ENCODE data around the gene KLHDC8A.
"Not testable (repeated sequence)": the region's sequence is repeated elsewhere in the genome, so short reads cannot be mapped to it uniquely, and the experiment has no call there.

The KLHDC8A gene

GRCh38 chr1:205356440-205357139 lies at the start of gene KLHDC8A:
TSS of gene KLHDC8A (minus strand) at chr1:205356922. CDS start at chr1:205343604, 13,318 bp downstream.
- DNase-seq (ENCODE audit: extremely low read depth in 1 of 2, low read depth in 1 of 2): no peak

GRCh38 chr1:205406252-205406651 lies 49.5 kb upstream of the KLHDC8A start:
- not testable (repeated sequence) for DNase-seq (ENCODE audit: extremely low read depth in 1 of 2, low read depth in 1 of 2)

DNA sequence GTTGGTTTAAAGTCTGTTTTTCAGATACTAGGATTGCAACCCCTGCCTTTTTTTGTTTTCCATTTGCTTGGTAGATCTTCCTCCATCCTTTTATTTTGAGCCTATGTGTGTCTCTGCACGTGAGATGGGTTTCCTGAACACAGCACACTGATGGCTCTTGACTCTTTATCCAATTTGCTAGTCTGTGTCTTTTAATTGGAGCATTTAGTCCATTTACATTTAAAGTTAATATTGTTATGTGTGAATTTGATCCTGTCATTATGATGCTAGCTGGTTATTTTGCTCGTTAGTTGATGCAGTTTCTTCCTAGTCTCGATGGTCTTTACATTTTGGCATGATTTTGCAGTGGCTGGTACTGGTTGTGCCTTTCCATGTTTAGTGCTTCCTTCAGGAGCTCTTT lies 47.8 kb upstream of the KLHDC8A start:
- DNase-seq (ENCODE audit: extremely low read depth in 1 of 2, low read depth in 1 of 2): not testable (repeated sequence)

DNA sequence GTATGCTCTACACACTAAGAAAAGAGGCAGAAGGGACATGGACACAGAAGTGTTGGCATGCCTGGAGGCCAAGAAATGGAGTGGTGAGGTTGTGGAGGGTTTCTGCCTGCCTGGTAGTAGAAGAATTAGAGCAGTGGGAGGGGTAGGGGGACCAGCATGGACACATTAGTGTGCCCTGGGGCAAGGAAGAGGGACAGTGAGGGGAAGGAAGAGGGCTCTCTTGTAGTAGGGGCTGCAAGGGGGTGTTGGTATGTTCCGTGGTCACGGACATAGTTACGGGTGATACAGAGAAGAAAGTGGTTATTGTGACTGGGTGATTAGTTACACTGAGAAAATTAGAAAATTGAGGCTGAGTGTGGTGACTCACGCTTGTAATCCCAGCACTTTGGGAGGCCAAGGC lies 41.9 kb upstream of the KLHDC8A start:
- no peak for DNase-seq (ENCODE audit: extremely low read depth in 1 of 2, low read depth in 1 of 2)

GRCh38 chr1:205396967-205397616 lies 40.4 kb upstream of the KLHDC8A start:
- no peak for DNase-seq (ENCODE audit: extremely low read depth in 1 of 2, low read depth in 1 of 2)

- no peak for DNase-seq (ENCODE audit: extremely low read depth in 1 of 2, low read depth in 1 of 2)
Observed at GRCh38 chr1:205395616-205396015, 38.9 kb upstream of the KLHDC8A start.

- DNase-seq (ENCODE audit: extremely low read depth in 1 of 2, low read depth in 1 of 2): no peak
Observed at GRCh38 chr1:205392650-205393049, 35.9 kb upstream of the KLHDC8A start.

GRCh38 chr1:205391386-205391785 lies 34.7 kb upstream of the KLHDC8A start:
- no peak for DNase-seq (ENCODE audit: extremely low read depth in 1 of 2, low read depth in 1 of 2)

GRCh38 chr1:205387845-205388244 lies 31.1 kb upstream of the KLHDC8A start:
- DNase-seq (ENCODE audit: extremely low read depth in 1 of 2, low read depth in 1 of 2): no peak

DNA sequence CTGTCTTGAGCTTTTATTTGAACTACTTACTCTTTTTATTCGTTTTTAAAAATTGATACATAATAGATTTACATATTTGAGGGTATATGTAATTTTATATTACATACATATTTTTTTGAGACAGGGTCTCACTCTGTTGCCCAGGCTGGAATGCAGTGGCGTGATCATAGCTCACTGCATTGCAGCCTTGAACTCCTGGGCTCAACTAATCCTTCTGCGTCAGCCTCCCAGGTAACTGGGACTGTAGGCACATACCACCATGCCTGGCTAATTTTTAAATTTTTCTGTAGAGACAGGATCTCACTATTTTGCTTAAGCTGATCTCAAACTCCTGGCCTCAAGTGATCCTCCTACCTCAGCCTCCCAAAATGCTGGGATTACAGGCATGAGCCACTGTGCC lies 26.3 kb upstream of the KLHDC8A start:
- not testable (repeated sequence) for DNase-seq (ENCODE audit: extremely low read depth in 1 of 2, low read depth in 1 of 2)

GRCh38 chr1:205382561-205382960 lies 25.8 kb upstream of the KLHDC8A start:
- no peak for DNase-seq (ENCODE audit: extremely low read depth in 1 of 2, low read depth in 1 of 2)

- DNase-seq (ENCODE audit: extremely low read depth in 1 of 2, low read depth in 1 of 2): no peak
Observed at GRCh38 chr1:205381305-205381704, 24.6 kb upstream of the KLHDC8A start.

DNA sequence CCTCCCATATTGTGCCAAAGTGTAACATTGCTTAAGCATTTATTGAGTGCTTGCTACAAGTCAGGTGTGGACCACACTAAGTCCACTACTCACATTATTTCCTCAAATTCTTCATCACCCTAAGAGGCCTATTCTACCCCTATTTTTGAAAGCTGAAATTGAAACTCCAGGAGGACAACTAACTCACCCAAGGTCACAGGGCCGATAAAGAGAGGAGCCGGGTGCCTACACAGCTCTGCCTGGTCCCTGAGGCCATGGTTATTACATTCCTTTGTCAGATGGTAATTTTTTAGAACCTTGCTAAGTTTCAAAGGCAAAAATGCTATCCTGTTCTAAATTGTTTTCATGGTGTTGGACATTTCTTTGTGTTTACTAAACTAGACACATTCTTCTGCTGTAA lies 24.2 kb upstream of the KLHDC8A start:
- no peak for DNase-seq (ENCODE audit: extremely low read depth in 1 of 2, low read depth in 1 of 2)

- no peak for DNase-seq (ENCODE audit: extremely low read depth in 1 of 2, low read depth in 1 of 2)
Observed at GRCh38 chr1:205379056-205379455, 22.3 kb upstream of the KLHDC8A start.

DNA sequence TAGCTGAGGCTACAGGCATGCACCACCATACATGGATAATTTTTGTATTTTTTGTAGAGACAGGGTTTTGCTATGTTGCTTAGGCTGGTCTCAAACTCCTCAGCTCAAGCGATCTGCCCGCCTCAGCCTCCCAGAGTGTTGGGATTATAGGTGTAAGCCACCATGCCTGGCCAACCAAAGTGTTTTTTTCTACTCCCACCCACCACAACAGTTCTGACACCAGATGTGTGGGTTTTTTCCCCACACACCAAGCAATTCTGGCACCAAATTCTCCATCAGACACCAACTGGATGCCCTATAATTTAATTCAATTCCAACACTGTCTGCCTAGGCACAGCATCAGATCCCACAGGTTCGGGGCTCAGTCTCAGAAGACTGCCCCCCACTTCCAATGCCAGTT lies 20.6 kb upstream of the KLHDC8A start:
- no peak for DNase-seq (ENCODE audit: extremely low read depth in 1 of 2, low read depth in 1 of 2)

DNA sequence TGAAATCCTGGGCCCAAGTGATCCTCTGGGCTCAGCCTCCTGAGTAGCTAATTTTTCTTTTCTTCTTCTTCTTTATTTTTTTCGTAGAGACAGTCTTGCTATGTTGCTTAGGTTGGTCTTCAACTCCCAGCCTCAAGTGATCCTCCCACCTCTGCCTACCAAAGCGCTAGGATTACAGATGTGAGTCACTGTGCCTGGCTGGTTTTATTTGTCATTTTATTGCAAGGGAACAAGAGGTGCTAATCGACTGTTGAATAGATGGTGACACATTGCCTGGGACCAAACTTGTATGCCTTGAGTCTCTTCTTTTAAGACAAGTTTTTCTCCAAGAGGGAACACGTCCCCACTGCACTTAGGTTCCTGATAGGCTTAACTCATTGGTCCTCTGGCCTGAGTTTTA lies 20.0 kb upstream of the KLHDC8A start:
- DNase-seq (ENCODE audit: extremely low read depth in 1 of 2, low read depth in 1 of 2): no peak

GRCh38 chr1:205375835-205376545 lies 19.3 kb upstream of the KLHDC8A start:
- DNase-seq (ENCODE audit: extremely low read depth in 1 of 2, low read depth in 1 of 2): no peak

DNA sequence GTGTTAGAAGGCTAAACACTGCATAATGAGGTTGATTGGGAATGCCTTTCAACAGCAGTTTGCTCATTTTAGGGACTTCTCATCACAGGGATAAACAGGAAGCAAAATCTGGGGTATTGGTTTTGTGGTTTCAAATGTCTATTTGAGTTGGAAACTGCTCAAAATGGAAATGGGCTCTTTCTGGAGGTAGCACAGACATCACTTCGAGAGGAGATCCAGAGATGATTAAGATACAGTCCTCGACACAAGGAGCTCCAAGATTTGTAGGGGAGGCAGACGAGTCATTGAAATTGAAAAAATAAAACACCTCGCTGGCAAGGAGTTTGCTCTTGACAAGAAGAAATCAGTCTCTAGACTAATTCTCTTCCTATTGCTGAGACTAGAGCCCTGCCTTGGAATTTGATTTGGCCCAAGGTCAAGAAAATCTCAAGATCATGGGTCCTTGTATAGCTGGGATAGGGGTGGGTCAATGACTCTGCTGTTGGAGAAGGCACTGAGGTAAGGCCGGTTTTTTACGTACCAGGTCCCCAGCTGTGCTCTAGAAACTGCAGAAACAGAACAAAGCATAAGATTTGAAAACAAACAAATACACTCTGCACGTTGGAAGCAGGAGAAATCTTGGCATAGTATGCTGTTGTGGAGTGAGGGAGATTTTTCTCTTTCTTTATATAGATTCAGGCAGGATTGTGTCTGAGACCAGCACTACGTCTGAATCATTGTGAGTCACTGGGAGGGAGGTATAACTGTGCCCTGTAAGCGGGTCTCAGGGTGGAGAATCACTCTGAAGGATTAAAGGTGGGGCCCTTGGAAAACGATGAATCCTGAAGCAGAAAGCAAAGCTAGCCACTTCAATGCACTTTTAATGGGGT lies 17.7 kb upstream of the KLHDC8A start:
- DNase-seq (ENCODE audit: extremely low read depth in 1 of 2, low read depth in 1 of 2): no peak

GRCh38 chr1:205373798-205374175 lies 17.1 kb upstream of the KLHDC8A start:
- no peak for DNase-seq (ENCODE audit: extremely low read depth in 1 of 2, low read depth in 1 of 2)

- no peak for DNase-seq (ENCODE audit: extremely low read depth in 1 of 2, low read depth in 1 of 2)
Observed at GRCh38 chr1:205373022-205373797, 16.5 kb upstream of the KLHDC8A start.
